IMR-90 (cell line): ENCODE results near the gene CAMTA1. TPM values are rescaled to one million over a fixed set of nuclear protein-coding genes. Genes with fewer than 3 reads are reported as not detected.

ENCODE experiments used
- ATAC-seq: fragments of 200-7000 bp; cut with Tn5 transposase; 2 replicates; pipeline ENCODE4 v1.9.1; 2020; ENCODE audit warnings: low read depth, mild to moderate bottlenecking, moderate library complexity
- BruUV-seq: library from RNA; stranded (reverse); fragments of 400-500 nt; replicated peaks from 2 replicates; lab custom pipeline; 2021; lab: Mats Ljungman, UMichigan
- CTCF ChIA-PET: fragments of 300-600 bp; formaldehyde crosslinking; extraction: SDS; loops from one replicate; lab custom pipeline; 2021; ENCODE audit warnings: antibody characterized with exemption; lab: Yijun Ruan, JAX
- POLR2A ChIA-PET: fragments of 300-600 bp; sonication (Branson Sonifier 250); formaldehyde crosslinking; loops from one replicate; lab custom pipeline; 2022; ENCODE audit warnings: antibody characterized with exemption; ENCODE audit not compliant: unreplicated experiment; lab: Charles Lee
- DNase-seq: peaks from one replicate; pipeline ENCODE4 v3.0.0; 2013
- H2AFZ ChIP-seq: replicated peaks from 2 replicates; pipeline ENCODE3; 2013; ENCODE audit warnings: low read length, mild to moderate bottlenecking; ENCODE audit not compliant: poor library complexity
- H2AK5ac ChIP-seq: 2 replicates; pipeline ENCODE4 v1.6.1; 2013; ENCODE audit warnings: low read depth, low read length, inconsistent platforms
- H2AK9ac ChIP-seq: replicated peaks from 2 replicates; pipeline ENCODE3; 2013; ENCODE audit warnings: mild to moderate bottlenecking, low read depth, low read length, moderate library complexity; ENCODE audit not compliant: poor library complexity
- H2BK120ac ChIP-seq: 2 replicates; pipeline ENCODE4 v1.6.1; 2013; ENCODE audit warnings: low read depth, low read length, inconsistent platforms
- H2BK15ac ChIP-seq: 3 replicates; pipeline ENCODE4 v1.6.1; 2013; ENCODE audit warnings: low read depth, low read length, inconsistent platforms
- H2BK20ac ChIP-seq: 2 replicates; pipeline ENCODE4 v1.6.1; 2013; ENCODE audit warnings: low read depth, mild to moderate bottlenecking, inconsistent platforms, low read length, moderate library complexity
- H2BK5ac ChIP-seq: 2 replicates; pipeline ENCODE4 v1.6.1; 2013; ENCODE audit warnings: mild to moderate bottlenecking, low read depth, low read length, inconsistent platforms; ENCODE audit not compliant: poor library complexity, severe bottlenecking
- H3K14ac ChIP-seq: replicated peaks from 2 replicates; pipeline ENCODE4 v1.6.1; 2013; ENCODE audit warnings: low read depth, low read length, inconsistent platforms
- H3K18ac ChIP-seq: 2 replicates; pipeline ENCODE4 v1.6.1; 2013; ENCODE audit warnings: low read depth, low read length, control low read depth
- H3K23ac ChIP-seq: 2 replicates; pipeline ENCODE4 v1.6.1; 2013; ENCODE audit warnings: low read depth, low read length, inconsistent platforms
- H3K27ac ChIP-seq: 2 replicates; pipeline ENCODE4 v1.5.1; 2013; ENCODE audit warnings: mild to moderate bottlenecking, control low read depth, low read length; ENCODE audit not compliant: insufficient read depth
- H3K27me3 ChIP-seq: 2 replicates; pipeline ENCODE4 v1.6.1; 2013; ENCODE audit warnings: low read length; ENCODE audit not compliant: control insufficient read depth, insufficient read depth
- H3K36me3 ChIP-seq: 2 replicates; pipeline ENCODE4 v1.6.1; 2013; ENCODE audit warnings: low read length, mixed read lengths; ENCODE audit not compliant: control insufficient read depth, insufficient read depth
- H3K4ac ChIP-seq: 2 replicates; pipeline ENCODE4 v1.6.1; 2013; ENCODE audit warnings: low read depth, low read length, inconsistent platforms
- H3K4me1 ChIP-seq: 2 replicates; pipeline ENCODE4 v1.6.1; 2013; ENCODE audit warnings: low read length, mixed read lengths; ENCODE audit not compliant: control insufficient read depth, insufficient read depth
- H3K4me2 ChIP-seq: 2 replicates; pipeline ENCODE4 v1.6.1; 2013; ENCODE audit warnings: low read depth, mild to moderate bottlenecking, control low read depth, low read length, moderate library complexity
- H3K4me3 ChIP-seq: 2 replicates; pipeline ENCODE4 v1.5.1; 2013; ENCODE audit warnings: low read depth, mild to moderate bottlenecking, control low read depth, low read length, moderate library complexity; ENCODE audit not compliant: insufficient read depth
- H3K56ac ChIP-seq: 2 replicates; pipeline ENCODE4 v1.6.1; 2013; ENCODE audit warnings: low read length, inconsistent platforms; ENCODE audit not compliant: insufficient read depth; ENCODE audit errors: extremely low read depth
- H3K79me1 ChIP-seq, 2 experiments: 2 replicates each; pipeline ENCODE4 v1.6.1; 2013; ENCODE audit warnings: low read length in 2 of 2, inconsistent platforms in 1 of 2, low read depth in 1 of 2
- H3K9ac ChIP-seq: 2 replicates; pipeline ENCODE4 v1.6.1; 2013; ENCODE audit warnings: low read depth, low read length, control low read depth
- H3K9me1 ChIP-seq: 2 replicates; pipeline ENCODE4 v1.6.1; 2013; ENCODE audit warnings: low read length, inconsistent platforms; ENCODE audit not compliant: insufficient read depth
- H3K9me3 ChIP-seq: 2 replicates; pipeline ENCODE4 v1.6.1; 2013; ENCODE audit warnings: low read length; ENCODE audit not compliant: control insufficient read depth, insufficient read depth
- H4K20me1 ChIP-seq: 2 replicates; pipeline ENCODE4 v1.6.1; 2013; ENCODE audit warnings: low read length, inconsistent platforms; ENCODE audit not compliant: insufficient read depth
- H4K5ac ChIP-seq: 2 replicates; pipeline ENCODE4 v1.6.1; 2013; ENCODE audit warnings: mild to moderate bottlenecking, low read depth, low read length, control low read depth
- H4K8ac ChIP-seq, 2 experiments: 2 replicates each; pipeline ENCODE4 v1.6.1; 2013; ENCODE audit warnings: low read depth in 2 of 2, low read length in 2 of 2, control low read depth in 1 of 2, inconsistent platforms in 1 of 2
- H4K91ac ChIP-seq: 2 replicates; pipeline ENCODE4 v1.6.1; 2013; ENCODE audit warnings: low read depth, low read length, inconsistent platforms; ENCODE audit not compliant: insufficient read depth
- BHLHE40 ChIP-seq: fragments of 150-350 bp; IDR thresholded peaks from 2 replicates; pipeline ENCODE4 v1.6.1; 2016; ENCODE audit warnings: mild to moderate bottlenecking, low read depth, low read length
- CEBPB ChIP-seq: IDR thresholded peaks from 2 replicates; pipeline ENCODE4 v1.6.1; 2012; ENCODE audit warnings: low read depth, low read length, improper control_type of control experiment
- FOS ChIP-seq: fragments of 150-350 bp; IDR thresholded peaks from 2 replicates; pipeline ENCODE4 v1.6.1; 2016; ENCODE audit warnings: low read depth, low read length
- MAZ ChIP-seq: IDR thresholded peaks from 2 replicates; pipeline ENCODE4 v1.6.1; 2012; ENCODE audit warnings: low read depth, mild to moderate bottlenecking, low read length, improper control_type of control experiment, moderate library complexity, borderline replicate concordance
- NFE2L2 ChIP-seq: fragments of 150-350 bp; IDR thresholded peaks from 2 replicates; pipeline ENCODE4 v1.6.1; 2016; ENCODE audit warnings: low read depth, mild to moderate bottlenecking, low read length
- RAD21 ChIP-seq: IDR thresholded peaks from 2 replicates; pipeline ENCODE4 v1.6.1; 2012; ENCODE audit warnings: low read length, improper control_type of control experiment
- RCOR1 ChIP-seq: IDR thresholded peaks from 2 replicates; pipeline ENCODE4 v1.6.1; 2012; ENCODE audit warnings: mild to moderate bottlenecking, low read length, improper control_type of control experiment; ENCODE audit not compliant: insufficient replicate concordance
- RFX5 ChIP-seq: IDR thresholded peaks from 2 replicates; pipeline ENCODE4 v1.8.0; 2012; ENCODE audit warnings: low read depth, mild to moderate bottlenecking, low read length, moderate library complexity
- USF2 ChIP-seq: fragments of 150-350 bp; IDR thresholded peaks from 2 replicates; pipeline ENCODE4 v1.6.1; 2017; ENCODE audit warnings: mild to moderate bottlenecking, antibody characterized with exemption, low read length, low read depth
- WGBS, 2 experiments: methylation state at CpG; one replicate each; pipeline versions ENCODE4 v1.1.5 to v1.1.7; 2013; ENCODE audit warnings: missing lambda C conversion rate in 2 of 2; ENCODE audit not compliant: insufficient read length in 1 of 2; ENCODE audit errors: extremely low coverage in 2 of 2; 5-methylcytosine and 5-hydroxymethylcytosine counted together
- dilution Hi-C: fragments of 300-500 bp; cut with HindIII; formaldehyde crosslinking; loops from one replicate; pipeline ENCODE4 v1.14.3; 2018; ENCODE audit warnings: low sequenced_read_pairs; ENCODE audit not compliant: unreplicated experiment
- in situ Hi-C: fragments of 300-500 bp; cut with MboI; formaldehyde crosslinking; loops from 3 replicates; pipeline ENCODE4 v1.14.3; 2019; ENCODE audit warnings: low sequenced_read_pairs, inconsistent platforms, mixed read lengths
- intact Hi-C: fragments of 100-400 bp; cut with micrococcal nuclease; formaldehyde crosslinking; loops from 2 replicates; pipeline ENCODE4 v1.10.0; 2022
- polyA plus RNA-seq, 3 experiments: library from polyadenylated mRNA; depleted of rRNA; stranded (reverse); fragments of >200 nt; gene quantifications; 2 replicates each; pipeline ENCODE4 v1.2.3, GENCODE V29; 2012; ENCODE audit warnings: low replicate concordance in 1 of 3
- total RNA-seq: library from RNA; depleted of rRNA; stranded (reverse); fragments of >200 nt; gene quantifications from 2 replicates; pipeline ENCODE4 v1.2.3, GENCODE V29; 2012

Gene CAMTA1
- total and polyA plus RNA-seq, 2 of the 4 experiments (the other 2 are of a cell fraction) = 35.5 to 74.3 TPM

- H3K27me3 ChIP-seq = peaks cover 58% of the 10 kb centered on the region
- no TSS peak for BruUV-seq
- H2BK20ac ChIP-seq = no peak overlapping the region
- in situ Hi-C loops = no loop called here
- H3K79me1 ChIP-seq = no peaks in the 10 kb centered on the region
- no peaks in the 10 kb centered on the region; the same call in 1 of the 2 replicates for H3K9me3 ChIP-seq
- no peak overlapping the region for H3K14ac ChIP-seq
- H3K23ac ChIP-seq = no peak overlapping the region
- H3K36me3 ChIP-seq = no peaks in the 10 kb centered on the region
- no peak overlapping the region for H2BK120ac ChIP-seq
- no peak overlapping the region for H3K4ac ChIP-seq
- POLR2A ChIA-PET = no interaction called here
- H2BK15ac ChIP-seq = no peak overlapping the region
- ATAC-seq (no peak), DNase-seq (no peak)
- H3K4me2 ChIP-seq = no peak overlapping the region
- no peak overlapping the region for H2AK5ac ChIP-seq
- no peak overlapping the region for H4K5ac ChIP-seq
- H4K8ac ChIP-seq = no peak overlapping the region
- no peak overlapping the region for H2AK9ac ChIP-seq
- H3K56ac ChIP-seq = no peak overlapping the region
- H4K20me1 ChIP-seq = no peaks in the 10 kb centered on the region
- no peak overlapping the region for H3K4me3 ChIP-seq
- no peak for TF ChIP-seq CEBPB
- TF ChIP-seq RCOR1 = no peak
- TF ChIP-seq BHLHE40 = no peak
- no peak for TF ChIP-seq RAD21
- TF ChIP-seq USF2 = no peak
- TF ChIP-seq RFX5 = no peak
- no peak for TF ChIP-seq FOS
- TF ChIP-seq NFE2L2 = no peak
- no peak for TF ChIP-seq MAZ
- intact Hi-C loops = no loop called here
- H3K18ac ChIP-seq = no peak overlapping the region
- H3K9ac ChIP-seq = no peak overlapping the region
- no peak overlapping the region for H2AFZ ChIP-seq
- no peak overlapping the region for H2BK5ac ChIP-seq
- H4K91ac ChIP-seq = no peak overlapping the region
- no peak overlapping the region for H3K27ac ChIP-seq
- CTCF ChIA-PET = no interaction called here
- dilution Hi-C loops = no loop called here
- no peaks in the 10 kb centered on the region for H3K9me1 ChIP-seq
- WGBS, 2 experiments = 64% methylated on average over 6 of the region's 10 CpGs; no CpG with 5 or more reads in 1 of the 2 experiments
- no peaks in the 10 kb centered on the region for H3K4me1 ChIP-seq
Measured at GRCh38 chr1:7094509-7094908, 309.3 kb downstream of the CAMTA1 start.
